Activated CD8-positive, alpha-beta T cell treated with anti-CD3 and anti-CD28 coated beads for 36 hours (primary cell): ENCODE data around the gene PHEX. TPM values are rescaled to one million over a fixed set of nuclear protein-coding genes. Genes with fewer than 3 reads are reported as not detected.

Source experiments
- ATAC-seq: fragments of 200-7000 bp; cut with Tn5 transposase; one replicate; pipeline ENCODE4 v1.10.0; 2021; ENCODE audit warnings: mild to moderate bottlenecking, moderate library complexity
- CTCF ChIA-PET: fragments of 350-600 bp; sonication (Branson Sonifier 250); formaldehyde crosslinking; loops from one replicate; lab custom pipeline; 2021; ENCODE audit warnings: antibody characterized with exemption; lab: Charles Lee
- POLR2A ChIA-PET: fragments of 350-600 bp; sonication (Branson Sonifier 250); formaldehyde crosslinking; loops from one replicate; lab custom pipeline; 2021; ENCODE audit warnings: antibody characterized with exemption; lab: Charles Lee
- DNase-seq: peaks from one replicate; pipeline ENCODE4 v3.0.0-alpha.2; 2020
- H3K27ac Mint-ChIP-seq: one replicate; pipeline ENCODE4 v1.8.0; 2021; ENCODE audit warnings: mild to moderate bottlenecking, mixed read lengths
- H3K27me3 Mint-ChIP-seq: one replicate; pipeline ENCODE4 v1.8.0; 2021; ENCODE audit warnings: mixed read lengths
- H3K36me3 Mint-ChIP-seq: one replicate; pipeline ENCODE4 v1.8.0; 2021; ENCODE audit warnings: low read depth, mixed read lengths
- H3K4me1 Mint-ChIP-seq: one replicate; pipeline ENCODE4 v1.8.0; 2021; ENCODE audit warnings: low read depth, mixed read lengths
- H3K4me3 Mint-ChIP-seq: one replicate; pipeline ENCODE4 v1.8.0; 2021; ENCODE audit warnings: mild to moderate bottlenecking, moderate library complexity, mixed read lengths
- H3K9me3 Mint-ChIP-seq: one replicate; pipeline ENCODE4 v1.8.0; 2021; ENCODE audit warnings: mixed read lengths
- CTCF ChIP-seq: fragments of 200-600 bp; IDR thresholded peaks from one replicate; pipeline ENCODE4 v1.8.0; 2022; ENCODE audit warnings: antibody characterized with exemption, mild to moderate bottlenecking
- intact Hi-C: fragments of 100-400 bp; cut with micrococcal nuclease; formaldehyde crosslinking; loops from one replicate; pipeline ENCODE4 v1.10.0; 2022
- total RNA-seq, 2 experiments: library from RNA; stranded (reverse); gene quantifications; one replicate each; pipeline ENCODE4 v1.2.3, GENCODE V29; 2021

PHEX gene
- 10 to 100 TPM; 22.7 to 25.2 TPM for total RNA-seq

GRCh38 chrX:22032084-22032483, at the start of gene PHEX:
Gene PHEX, plus strand, starts transcription at chrX:22032325. Its CDS starts 681 bp downstream, at chrX:22033006.
- intact Hi-C loops, result no loop called here
- Mint-ChIP-seq H3K4me1 (peaks cover 37% of the 10 kb centered on the region), H3K4me3 (peak within 1 kb of the TSS; percentile 38), H3K27me3 (no peaks in the 10 kb centered on the region), H3K36me3 (peaks cover 3% of the 10 kb centered on the region), H3K27ac (peak within 1 kb of the TSS; percentile 5), H3K9me3 (peaks cover 3% of the 10 kb centered on the region)
- ChIA-PET CTCF (no interaction called here), POLR2A (no interaction called here)
- no peak for DNase-seq
- no peak for TF ChIP-seq CTCF
- ATAC-seq, result no peak

- ChIA-PET CTCF (interaction anchor here (0.7 to 3.0 kb wide), 46 partner anchors 10 to 763 kb away, joined by 3 to 33 read pairs (median 4); partner anchors contain the start of gene MBTPS2), POLR2A (no interaction called here)
- H3K9me3 Mint-ChIP-seq, result no peaks in the 10 kb centered on the region
- DNase-seq, result peak; percentile 79
- H3K4me3 Mint-ChIP-seq, result no peak overlapping the region
- no peaks in the 10 kb centered on the region for H3K27me3 Mint-ChIP-seq
- peak overlapping the region; percentile 52 for H3K27ac Mint-ChIP-seq
- intact Hi-C loops, result loop anchor here (5.0 to 10.0 kb wide), 4 partner anchors 52 to 759 kb away; no protein-coding TSS in a partner anchor
- ATAC-seq, result peak; percentile 87
- peaks cover 46% of the 10 kb centered on the region for H3K36me3 Mint-ChIP-seq
- TF ChIP-seq CTCF, result peak; percentile 87
- H3K4me1 Mint-ChIP-seq, result peaks cover 30% of the 10 kb centered on the region
Observed at GRCh38 chrX:21985332-21985777, 46.8 kb upstream of the PHEX start.

- no peak overlapping the region for H3K4me3 Mint-ChIP-seq
- TF ChIP-seq CTCF, result no peak
- ATAC-seq, result no peak
- POLR2A ChIA-PET, result interaction anchor here (0.6 kb wide), 1 partner anchor 201 kb away, joined by 3 read pairs; no protein-coding TSS in a partner anchor
- intact Hi-C loops, result loop anchor here (5.0 to 10.0 kb wide), 4 partner anchors 51 to 758 kb away; no protein-coding TSS in a partner anchor
- H3K27ac Mint-ChIP-seq, result no peak overlapping the region
- no peaks in the 10 kb centered on the region for H3K9me3 Mint-ChIP-seq
- peaks cover 42% of the 10 kb centered on the region for H3K4me1 Mint-ChIP-seq
- DNase-seq, result no peak
- no peaks in the 10 kb centered on the region for H3K27me3 Mint-ChIP-seq
- CTCF ChIA-PET, result interaction anchor here (1.2 to 2.2 kb wide), 3 partner anchors 12 to 207 kb away, joined by 3 to 16 read pairs (median 4); no protein-coding TSS in a partner anchor
- peaks cover 54% of the 10 kb centered on the region for H3K36me3 Mint-ChIP-seq
Observed at GRCh38 chrX:21986596-21986995, 45.5 kb upstream of the PHEX start.

- POLR2A ChIA-PET, result no interaction called here
- peak; percentile 81 for DNase-seq
- Mint-ChIP-seq H3K36me3 (peaks cover 75% of the 10 kb centered on the region), H3K27ac (peak overlapping the region; percentile 93), H3K4me1 (peaks cover 59% of the 10 kb centered on the region), H3K27me3 (no peaks in the 10 kb centered on the region), H3K4me3 (peak overlapping the region; percentile 27), H3K9me3 (no peaks in the 10 kb centered on the region)
- TF ChIP-seq CTCF, result no peak
- intact Hi-C loops, result loop anchor here (5.0 to 10.0 kb wide), 4 partner anchors 48 to 755 kb away; no protein-coding TSS in a partner anchor
- CTCF ChIA-PET, result interaction anchor here (1.6 kb wide), 1 partner anchor 91 kb away, joined by 3 read pairs; no protein-coding TSS in a partner anchor
- peak; percentile 66 for ATAC-seq
Observed at GRCh38 chrX:21989384-21989783, 42.7 kb upstream of the PHEX start.

GRCh38 chrX:21990832-21991231, 41.3 kb upstream of the PHEX start:
- H3K4me3 Mint-ChIP-seq, result no peak overlapping the region
- intact Hi-C loops, result no loop called here

More at GRCh38 chrX:21990832-21991231, 41.3 kb upstream of the PHEX start:
- Mint-ChIP-seq H3K27me3 (no peaks in the 10 kb centered on the region), H3K4me1 (peaks cover 65% of the 10 kb centered on the region), H3K27ac (peak overlapping the region; percentile 93), H3K36me3 (peaks cover 76% of the 10 kb centered on the region), H3K9me3 (no peaks in the 10 kb centered on the region)
- TF ChIP-seq CTCF, result no peak
- DNase-seq (peak; percentile 5), ATAC-seq (no peak)
- ChIA-PET POLR2A (interaction anchor here (0.6 to 1.9 kb wide), 2 partner anchors 70 to 758 kb away, joined by 3 to 6 read pairs; no protein-coding TSS in a partner anchor), CTCF (interaction anchor here (2.3 kb wide), 1 partner anchor 51 kb away, joined by 5 read pairs; no protein-coding TSS in a partner anchor)
